ENCODE measurements around the gene TEDC2.
A peak's percentile ranks its signal among the peaks of the same experiment; 100 is the strongest.

The TEDC2 gene

GRCh38 chr16:2465653-2466415, 5.9 kb downstream of the TEDC2 start:
- DNase-seq (ENCODE audit: low read depth in 2 of 2) = no peak

GRCh38 chr16:2466667-2467527, 7.0 kb downstream of the TEDC2 start:
- no peak for DNase-seq (ENCODE audit: low read depth in 2 of 2)

DNA sequence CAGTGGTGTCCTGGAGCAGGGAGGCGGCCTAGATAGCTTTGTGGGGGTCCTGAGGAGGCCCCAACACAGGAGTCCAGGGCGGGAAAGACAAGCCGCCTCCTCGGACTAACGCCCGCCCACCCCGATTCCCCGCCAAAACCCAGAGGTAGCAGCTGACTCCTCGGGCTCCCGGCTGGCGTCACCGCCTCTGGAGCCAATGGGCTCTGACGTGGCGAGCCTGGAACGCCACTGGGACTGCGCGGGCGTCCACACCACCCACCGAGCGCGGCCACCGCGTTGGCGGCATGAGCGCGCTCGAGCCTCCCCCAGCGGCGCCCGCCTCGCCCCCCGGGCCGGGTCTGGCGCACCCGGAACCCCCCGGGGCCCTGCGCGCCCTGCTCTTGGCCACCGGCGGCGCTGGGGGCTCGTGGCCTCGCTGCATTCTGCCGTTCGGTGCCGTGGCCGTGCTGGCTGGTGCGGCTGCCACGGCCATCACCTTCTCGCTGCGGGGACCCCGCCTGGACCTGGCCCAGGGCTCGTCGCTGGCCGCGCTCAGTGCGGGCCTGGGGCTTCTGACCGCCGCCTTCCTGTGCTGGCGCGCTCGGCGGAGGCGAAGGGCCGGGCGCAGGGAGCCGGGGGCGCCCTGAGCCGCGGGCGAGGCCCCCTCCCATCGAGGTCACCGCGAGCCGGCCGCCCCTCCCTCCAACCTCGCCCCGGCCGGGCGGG, 7.8 kb downstream of the TEDC2 start:
- peak in 1 of 2 experiments; percentile 26 for DNase-seq (ENCODE audit: low read depth in 2 of 2)

GRCh38 chr16:2468233-2468724, 8.4 kb downstream of the TEDC2 start:
- DNase-seq (ENCODE audit: low read depth in 2 of 2) = no peak

- no peak for DNase-seq (ENCODE audit: low read depth in 2 of 2)
Measured at GRCh38 chr16:2468725-2469398, 9.0 kb downstream of the TEDC2 start.

DNA sequence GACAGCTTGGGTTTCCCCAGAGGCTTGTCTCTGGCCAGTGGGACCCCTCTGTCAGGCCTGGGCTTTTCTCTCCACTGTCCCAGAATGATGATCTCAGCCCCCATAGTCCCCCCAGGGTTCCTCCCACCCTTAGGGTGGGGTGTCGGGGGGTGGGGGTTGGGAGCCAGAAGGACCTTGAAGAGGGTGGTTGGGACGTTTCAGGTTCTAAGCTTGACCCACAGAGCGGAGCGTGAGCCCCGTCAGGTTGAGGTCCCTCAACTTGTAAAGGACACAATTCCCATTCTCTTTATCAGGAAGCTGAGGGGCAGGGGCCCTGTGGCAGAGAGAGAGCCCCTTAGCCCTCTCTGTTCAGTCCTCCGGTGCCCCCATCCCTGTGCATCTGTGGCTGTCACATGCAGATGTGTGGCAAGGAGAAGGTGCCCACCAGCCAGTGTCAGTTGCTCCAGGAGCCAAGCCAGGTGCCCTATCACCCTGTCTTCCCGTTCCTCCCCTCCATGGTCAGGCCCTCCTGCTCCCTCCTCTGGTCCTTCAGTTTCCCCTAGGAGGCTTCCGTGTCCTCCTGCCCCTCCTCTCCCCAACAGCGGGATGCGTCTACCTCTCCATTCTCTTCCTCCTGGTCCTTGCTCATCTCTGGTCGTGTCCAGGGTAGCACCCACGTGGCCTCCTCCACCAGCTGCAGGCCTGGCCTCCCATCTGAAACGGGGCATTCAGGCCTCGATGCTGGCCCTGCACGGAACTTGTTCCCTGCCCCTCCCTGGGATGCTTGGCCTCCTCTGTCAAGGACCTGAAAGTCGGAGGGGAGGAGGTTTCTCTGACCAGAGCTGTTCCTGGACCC, 9.7 kb downstream of the TEDC2 start:
- DNase-seq (ENCODE audit: low read depth in 2 of 2) = no peak

DNA sequence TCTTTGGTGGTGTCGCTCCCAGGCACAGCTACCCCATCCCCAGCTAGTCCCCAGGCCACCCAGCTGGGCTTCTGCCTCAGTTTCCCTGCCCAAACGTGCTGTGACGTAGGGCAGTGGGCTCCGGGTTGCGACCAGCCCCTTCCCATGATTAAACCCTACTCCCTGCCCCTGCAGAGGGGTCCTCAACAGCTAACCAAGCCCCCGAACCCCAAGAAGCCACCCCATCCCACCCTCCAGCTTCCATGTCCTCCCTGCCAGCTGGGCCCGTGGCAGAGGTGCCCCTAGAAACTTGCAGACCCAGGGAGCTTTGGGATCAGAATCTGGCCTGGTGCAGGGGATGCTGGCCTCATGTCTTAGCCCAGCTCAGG, 10.3 kb downstream of the TEDC2 start:
- DNase-seq (ENCODE audit: low read depth in 2 of 2) = no peak

GRCh38 chr16:2470603-2471015, 10.7 kb downstream of the TEDC2 start:
- no peak for DNase-seq (ENCODE audit: low read depth in 2 of 2)

DNA sequence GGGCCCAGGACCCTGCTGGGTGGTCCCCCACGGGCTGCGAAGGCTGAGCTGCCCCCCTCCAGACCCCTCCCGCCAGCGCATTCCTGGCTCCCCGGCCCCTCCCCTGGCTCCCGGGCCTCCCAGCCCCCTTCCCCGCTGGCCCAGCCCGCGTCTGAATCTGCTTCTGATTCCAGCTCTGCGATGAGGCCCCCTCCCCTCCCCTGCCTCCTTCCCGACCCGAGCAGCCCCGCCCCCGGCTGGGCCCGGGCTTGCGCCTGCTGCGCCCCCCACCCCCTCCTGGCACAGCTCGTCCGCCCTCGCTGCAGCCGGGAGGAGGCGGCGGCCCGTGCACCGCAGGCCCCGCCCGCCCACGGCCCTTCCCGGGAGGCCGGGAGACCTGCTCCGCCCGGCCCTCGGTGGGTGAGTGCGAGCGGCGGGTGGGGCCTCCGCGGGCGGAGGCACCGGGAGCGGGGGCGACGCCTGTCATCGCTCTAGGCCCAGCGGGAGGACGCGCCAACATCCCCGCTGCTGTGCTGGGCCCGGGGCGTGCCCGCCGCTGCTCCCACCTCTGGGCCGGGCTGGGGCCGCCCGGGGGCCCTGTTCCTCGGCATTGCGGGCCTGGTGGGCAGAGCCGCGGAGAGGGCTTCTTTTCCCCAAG, 11.2 kb downstream of the TEDC2 start, which contains the start of gene NTN3:
Gene NTN3 (plus strand): TSS at position 282 of the 637 bp plus-strand sequence. CDS start 405 bp downstream, outside the sequence.
- no peak for DNase-seq (ENCODE audit: low read depth in 2 of 2)

GRCh38 chr16:2471653-2472487, 12.0 kb downstream of the TEDC2 start:
- DNase-seq (ENCODE audit: low read depth in 2 of 2) = no peak

DNA sequence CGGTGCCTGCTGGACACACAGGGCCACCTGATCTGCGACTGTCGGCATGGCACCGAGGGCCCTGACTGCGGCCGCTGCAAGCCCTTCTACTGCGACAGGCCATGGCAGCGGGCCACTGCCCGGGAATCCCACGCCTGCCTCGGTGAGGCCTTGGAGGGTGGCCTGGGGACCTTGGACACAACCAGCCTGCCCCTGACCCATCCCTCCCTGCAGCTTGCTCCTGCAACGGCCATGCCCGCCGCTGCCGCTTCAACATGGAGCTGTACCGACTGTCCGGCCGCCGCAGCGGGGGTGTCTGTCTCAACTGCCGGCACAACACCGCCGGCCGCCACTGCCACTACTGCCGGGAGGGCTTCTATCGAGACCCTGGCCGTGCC, 12.6 kb downstream of the TEDC2 start:
- DNase-seq (ENCODE audit: low read depth in 2 of 2) = no peak

DNA sequence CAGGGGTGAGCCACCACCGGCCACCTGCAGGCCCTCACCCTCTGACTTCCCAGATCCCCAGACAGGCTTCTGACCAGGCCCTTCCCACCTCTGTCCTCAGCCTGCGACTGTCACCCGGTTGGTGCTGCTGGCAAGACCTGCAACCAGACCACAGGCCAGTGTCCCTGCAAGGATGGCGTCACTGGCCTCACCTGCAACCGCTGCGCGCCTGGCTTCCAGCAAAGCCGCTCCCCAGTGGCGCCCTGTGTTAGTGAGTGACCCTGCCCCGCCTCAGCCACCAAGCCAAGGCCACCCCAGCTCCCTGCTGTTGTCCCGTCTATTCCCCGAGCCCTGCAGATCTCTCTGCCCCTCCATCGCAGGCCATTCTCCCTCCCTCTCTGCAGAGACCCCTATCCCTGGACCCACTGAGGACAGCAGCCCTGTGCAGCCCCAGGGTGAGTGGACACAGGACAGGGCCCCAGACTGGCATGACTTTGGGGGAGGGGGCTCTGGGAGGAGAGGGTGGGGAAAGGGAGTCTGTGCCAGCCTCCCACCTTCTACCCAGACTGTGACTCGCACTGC, 13.1 kb downstream of the TEDC2 start:
- DNase-seq (ENCODE audit: low read depth in 2 of 2) = no peak

DNA sequence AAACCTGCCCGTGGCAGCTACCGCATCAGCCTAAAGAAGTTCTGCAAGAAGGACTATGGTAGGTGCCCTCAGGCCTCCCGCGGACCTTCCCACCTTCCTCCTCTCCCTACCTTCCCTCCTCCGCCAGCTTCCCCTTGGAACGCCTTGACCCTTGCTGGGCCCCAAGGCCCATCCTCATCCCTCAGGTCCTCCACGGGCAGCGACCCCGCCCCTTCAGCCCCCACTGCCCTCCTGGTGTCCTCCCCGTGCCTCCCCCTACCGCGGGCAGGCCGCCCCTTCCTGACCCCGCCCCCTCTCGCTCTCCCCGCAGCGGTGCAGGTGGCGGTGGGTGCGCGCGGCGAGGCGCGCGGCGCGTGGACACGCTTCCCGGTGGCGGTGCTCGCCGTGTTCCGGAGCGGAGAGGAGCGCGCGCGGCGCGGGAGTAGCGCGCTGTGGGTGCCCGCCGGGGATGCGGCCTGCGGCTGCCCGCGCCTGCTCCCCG, 13.6 kb downstream of the TEDC2 start:
- peak in 1 of 2 experiments; percentile 33 for DNase-seq (ENCODE audit: low read depth in 2 of 2)

DNA sequence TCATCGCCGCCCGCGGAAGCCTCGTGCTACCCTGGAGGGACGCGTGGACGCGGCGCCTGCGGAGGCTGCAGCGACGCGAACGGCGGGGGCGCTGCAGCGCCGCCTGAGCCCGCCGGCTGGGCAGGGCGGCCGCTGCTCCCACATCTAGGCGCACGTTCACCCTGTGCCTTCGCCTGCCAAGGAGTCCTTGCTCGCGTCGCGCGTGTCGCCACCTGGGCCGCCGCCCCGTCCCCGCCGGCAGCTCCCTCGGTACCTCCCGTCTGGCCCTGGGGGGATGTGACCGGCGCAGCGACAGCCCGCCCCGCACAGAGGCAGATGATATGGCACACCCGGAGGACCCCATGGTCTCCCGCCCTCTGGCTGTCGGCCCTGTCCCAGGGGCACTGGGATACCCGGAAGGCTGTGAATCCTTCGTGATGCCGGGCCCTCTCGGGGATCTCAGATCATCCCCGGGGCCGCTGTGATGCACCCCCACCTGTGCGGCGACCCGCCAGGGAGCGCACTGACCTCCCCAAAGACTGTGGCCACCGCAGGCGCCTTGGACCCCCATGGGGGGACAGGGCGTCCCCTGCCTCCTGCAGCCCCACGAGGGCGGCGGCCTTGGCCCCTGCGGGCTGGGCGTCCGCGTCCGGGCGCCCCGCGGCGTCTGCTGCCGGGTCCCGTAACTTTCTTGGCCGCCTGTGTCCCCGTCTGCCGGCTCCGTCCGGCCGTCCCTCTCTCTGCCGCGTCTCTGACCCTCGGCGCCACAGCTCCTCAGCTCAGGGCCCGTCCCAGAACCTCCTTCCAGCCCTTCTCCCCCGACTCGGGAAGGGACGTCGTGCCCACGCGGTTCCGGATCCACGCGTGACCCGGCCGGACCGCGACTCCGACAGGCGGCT, 14.3 kb downstream of the TEDC2 start:
- DNase-seq (ENCODE audit: low read depth in 2 of 2) = peak in 1 of 2 experiments; percentile 31

GRCh38 chr16:2474877-2475412, 15.0 kb downstream of the TEDC2 start, which contains the start of gene TBC1D24:
TSS of gene TBC1D24 (plus strand) at chr16:2475127. CDS start at chr16:2496149, 21,022 bp downstream.
- DNase-seq (ENCODE audit: low read depth in 2 of 2) = peak; percentile 61 to 80

DNA sequence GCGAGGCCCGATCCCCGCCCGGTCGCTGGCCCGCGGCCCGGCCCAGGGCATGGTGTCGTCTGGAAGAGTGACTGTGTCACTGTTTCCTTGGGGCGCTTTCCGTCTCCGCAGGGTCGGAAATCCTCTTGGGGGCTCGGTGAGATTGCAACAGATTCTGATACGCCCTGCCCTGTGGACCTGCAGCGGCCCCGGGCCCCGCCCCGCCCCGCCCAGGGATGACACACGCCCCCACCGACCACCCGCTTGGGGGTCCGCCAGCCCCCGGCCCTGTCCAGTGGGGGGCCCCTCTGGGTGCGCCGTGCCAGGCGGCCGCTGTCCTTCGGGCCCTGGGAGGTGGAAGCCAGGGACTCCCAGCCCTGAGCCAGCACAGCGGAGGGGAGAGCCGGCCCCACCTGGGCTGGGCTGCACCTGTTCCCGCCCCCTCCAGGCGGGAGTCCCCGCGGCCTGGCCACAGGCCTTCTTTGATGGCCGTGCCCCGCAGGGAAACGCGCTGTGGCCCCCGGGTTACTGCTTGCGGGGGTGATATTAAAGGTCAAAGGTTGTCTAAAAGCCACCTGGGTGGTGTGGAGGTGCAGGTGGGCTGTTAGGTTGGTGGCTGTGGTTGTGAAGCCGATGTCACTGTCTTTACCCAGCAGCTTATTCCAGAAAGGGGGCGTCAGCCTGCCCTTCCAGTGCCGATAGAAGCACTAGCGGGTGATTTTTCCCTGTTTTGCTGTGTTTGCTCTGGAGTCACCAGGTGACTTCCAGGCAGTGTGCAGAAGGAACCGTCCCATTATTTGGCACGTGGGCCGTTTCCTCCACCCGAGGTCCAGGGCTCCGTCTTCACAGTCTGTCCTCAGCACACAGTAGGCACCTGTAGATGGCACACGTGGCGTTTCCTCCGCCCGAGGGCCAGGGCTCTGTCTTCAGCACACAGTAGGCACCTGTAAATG, 15.8 kb downstream of the TEDC2 start:
- DNase-seq (ENCODE audit: low read depth in 2 of 2) = peak in 1 of 2 experiments; percentile 24
